Right lobe of liver (tissue), 6 donors: ENCODE results near the gene NALF2. TPM values are rescaled to one million over a fixed set of nuclear protein-coding genes. Genes with fewer than 3 reads are reported as not detected.

Source experiments
- ATAC-seq, 4 donors: fragments of 200-7000 bp; cut with Tn5 transposase; one replicate each; pipeline ENCODE4 v1.9.1; 2020; ENCODE audit warnings: mild to moderate bottlenecking in 4 of 4, moderate library complexity in 4 of 4
- DNase-seq, 3 donors: peaks; one replicate each; pipeline ENCODE4 v3.0.0-alpha.2; 2020
- H3K27ac ChIP-seq, 3 donors: fragments of 200-600 bp; one replicate each; pipeline ENCODE4 v1.8.0; 2022
- H3K27me3 ChIP-seq, 2 donors: fragments of 200-600 bp; one replicate each; pipeline ENCODE4 v1.8.0; 2022
- H3K36me3 ChIP-seq, 4 donors: fragments of 200-600 bp; sonication (generic) in 1 of 4; one replicate each; pipeline versions ENCODE4 v1.5.1 to v1.8.0; 2017 to 2022; ENCODE audit warnings: control low read depth in 1 of 4
- H3K4me1 ChIP-seq, 4 donors: fragments of 200-600 bp; sonication (generic) in 1 of 4; one replicate each; pipeline versions ENCODE4 v1.5.1 to v1.8.0; 2017 to 2022; ENCODE audit warnings: control low read depth in 1 of 4
- H3K4me3 ChIP-seq, 3 donors: fragments of 200-600 bp; one replicate each; pipeline ENCODE4 v1.8.0; 2022
- H3K9me3 ChIP-seq, 4 donors: fragments of 200-600 bp; sonication (generic) in 1 of 4; one replicate each; pipeline versions ENCODE4 v1.5.1 to v1.8.0; 2017 to 2022; ENCODE audit warnings: control low read depth in 1 of 4
- POLR2A ChIP-seq: fragments of 450-650 bp; IDR thresholded peaks from one replicate; pipeline ENCODE4 v1.6.1; 2017; ENCODE audit warnings: antibody characterized with exemption, mild to moderate bottlenecking
- WGBS: methylation state at CpG from one replicate; pipeline ENCODE4 v1.1.6; 2018; ENCODE audit warnings: low coverage, low lambda C conversion rate; ENCODE audit not compliant: insufficient coverage; ENCODE audit errors: missing lambda C conversion rate; 5-methylcytosine and 5-hydroxymethylcytosine counted together
- intact Hi-C, 2 donors: fragments of 100-400 bp; cut with DNase I; formaldehyde crosslinking; loops; one replicate each; pipeline versions ENCODE4 v1.11.2 to v1.14.1; 2022
- total RNA-seq, 6 experiments: library from RNA; depleted of rRNA in 2 of 6; stranded (reverse); fragments of >200 nt in 2 of 6; fragmentation: NEBNext Ultra II Directional in 3 of 6; extraction: Animal tissue kit (Norgen Biotek cat#: 25700) in 3 of 6; gene quantifications; one replicate each; pipeline versions ENCODE4 v1.1.0 to v1.2.4, GENCODE V29; 2016 to 2023
- TF ChIP-seq, protein P1 (sequence below), 4 donors: fragments of 200-600 bp in 3 of 4; fragments of 450-650 bp in 1 of 4; IDR thresholded peaks; one replicate each; pipeline versions ENCODE4 v1.5.1 to v1.8.0; 2016 to 2022; ENCODE audit warnings: antibody characterized with exemption in 4 of 4, mild to moderate bottlenecking in 2 of 4
- donor health status: DM: no; HTN: yes; CAD: no.
- donor health status: DM: no; HTN: no; CAD: no.
- donor health status: DM: no; HTN: no; CAD: no.
- donor health status: DM: no; HTN: yes; CAD: no.
- donor health status: DM: no; HTN: yes; CAD: no.

Gene NALF2
- total RNA-seq, 6 experiments from 2014 or later, result 0.13 to 0.40 (median 0.20) TPM

DNA sequence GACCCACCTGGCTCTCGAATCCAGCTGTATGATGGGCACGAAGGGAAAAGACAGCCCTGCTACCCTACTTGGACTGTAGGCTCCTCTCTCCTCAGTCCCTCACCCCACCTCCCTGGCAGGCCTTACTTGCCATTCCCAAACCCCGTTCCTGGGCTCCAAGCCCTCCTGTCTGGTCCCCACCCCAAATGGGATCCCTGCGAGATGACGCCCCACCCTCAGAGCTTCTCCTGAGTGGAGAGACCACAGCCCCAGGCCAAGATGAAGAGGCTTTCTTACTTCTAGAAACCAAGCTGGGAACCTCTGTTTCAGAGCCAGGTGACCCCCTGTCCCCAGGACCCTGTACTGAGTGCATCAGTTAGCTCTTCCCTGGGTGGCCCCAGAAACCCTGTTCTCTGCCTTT lies 4.5 kb downstream of the NALF2 start:
- 50% methylated on average over 4 of the region's 5 CpGs for WGBS
- TF ChIP-seq, protein P1, sequence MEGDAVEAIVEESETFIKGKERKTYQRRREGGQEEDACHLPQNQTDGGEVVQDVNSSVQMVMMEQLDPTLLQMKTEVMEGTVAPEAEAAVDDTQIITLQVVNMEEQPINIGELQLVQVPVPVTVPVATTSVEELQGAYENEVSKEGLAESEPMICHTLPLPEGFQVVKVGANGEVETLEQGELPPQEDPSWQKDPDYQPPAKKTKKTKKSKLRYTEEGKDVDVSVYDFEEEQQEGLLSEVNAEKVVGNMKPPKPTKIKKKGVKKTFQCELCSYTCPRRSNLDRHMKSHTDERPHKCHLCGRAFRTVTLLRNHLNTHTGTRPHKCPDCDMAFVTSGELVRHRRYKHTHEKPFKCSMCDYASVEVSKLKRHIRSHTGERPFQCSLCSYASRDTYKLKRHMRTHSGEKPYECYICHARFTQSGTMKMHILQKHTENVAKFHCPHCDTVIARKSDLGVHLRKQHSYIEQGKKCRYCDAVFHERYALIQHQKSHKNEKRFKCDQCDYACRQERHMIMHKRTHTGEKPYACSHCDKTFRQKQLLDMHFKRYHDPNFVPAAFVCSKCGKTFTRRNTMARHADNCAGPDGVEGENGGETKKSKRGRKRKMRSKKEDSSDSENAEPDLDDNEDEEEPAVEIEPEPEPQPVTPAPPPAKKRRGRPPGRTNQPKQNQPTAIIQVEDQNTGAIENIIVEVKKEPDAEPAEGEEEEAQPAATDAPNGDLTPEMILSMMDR (IDR thresholded peaks at IDR 0.05), result no peak
- TF ChIP-seq POLR2A, result no peak
- intact Hi-C loops, result no loop called here
- H3K36me3 ChIP-seq, result no peaks in the 10 kb centered on the region
- H3K4me3 ChIP-seq, result no peak overlapping the region
- no peaks in the 10 kb centered on the region for H3K9me3 ChIP-seq
- DNase-seq, result no peak
- ATAC-seq, result no peak
- peaks cover 0 to under 1% of the 10 kb centered on the region in 2 donors for H3K27me3 ChIP-seq
- H3K4me1 ChIP-seq, result no peaks in the 10 kb centered on the region
- H3K27ac ChIP-seq, result no peak overlapping the region

- DNase-seq (no peak), ATAC-seq (no peak)
- no peak overlapping the region for H3K4me3 ChIP-seq
- H3K36me3 ChIP-seq, result no peaks in the 10 kb centered on the region
- peaks cover 0 to 3% of the 10 kb centered on the region in 2 donors for H3K27me3 ChIP-seq
- intact Hi-C loops, result no loop called here
- no peaks in the 10 kb centered on the region for H3K4me1 ChIP-seq
- no peak for TF ChIP-seq POLR2A
- TF ChIP-seq, protein P1 (IDR thresholded peaks at IDR 0.05), result no peak
- no peak overlapping the region for H3K27ac ChIP-seq
- no peaks in the 10 kb centered on the region for H3K9me3 ChIP-seq
- WGBS, result 33% methylated on average over 1 of the region's 6 CpGs
Measured at GRCh38 chrX:69510137-69510715, 6.1 kb downstream of the NALF2 start.

- intact Hi-C loops, result no loop called here
- H3K9me3 ChIP-seq, result no peaks in the 10 kb centered on the region
- no peaks in the 10 kb centered on the region for H3K36me3 ChIP-seq
- peaks cover 0 to 3% of the 10 kb centered on the region in 2 donors for H3K27me3 ChIP-seq
- WGBS, result 46% methylated on average over 3 of the region's 3 CpGs
- TF ChIP-seq, protein P1 (IDR thresholded peaks at IDR 0.05), result no peak
- TF ChIP-seq POLR2A, result no peak
- H3K27ac ChIP-seq, result no peak overlapping the region
- no peaks in the 10 kb centered on the region for H3K4me1 ChIP-seq
- no peak for ATAC-seq
- DNase-seq, result no peak
- H3K4me3 ChIP-seq, result no peak overlapping the region
Measured at GRCh38 chrX:69510914-69511513, 6.9 kb downstream of the NALF2 start.

GRCh38 chrX:69522052-69522451 lies 17.9 kb downstream of the NALF2 start:
- Histone ChIP-seq H3K4me1 (no peaks in the 10 kb centered on the region), H3K36me3 (no peaks in the 10 kb centered on the region), H3K27ac (no peak overlapping the region), H3K27me3 (no peaks in the 10 kb centered on the region), H3K9me3 (no peaks in the 10 kb centered on the region), H3K4me3 (no peak overlapping the region)
- TF ChIP-seq, protein P1 (IDR thresholded peaks at IDR 0.05), result no peak
- no peak for TF ChIP-seq POLR2A
- ATAC-seq (no peak), DNase-seq (no peak)
- intact Hi-C loops, result no loop called here
